HepG2 (cell line): Measurements from ENCODE around the gene NEAT1. TPM values are rescaled to one million over a fixed set of nuclear protein-coding genes. Genes with fewer than 3 reads are reported as not detected.

ENCODE experiments used
- ATAC-seq: fragments of 200-7000 bp; cut with Tn5 transposase; 3 replicates; pipeline ENCODE4 v1.9.1; 2020; ENCODE audit warnings: mild to moderate bottlenecking, moderate library complexity
- BruUV-seq: library from RNA; stranded (reverse); fragments of 400-500 nt; replicated peaks from 2 replicates; lab custom pipeline; 2021; lab: Mats Ljungman, UMichigan
- CTCF ChIA-PET: fragments of 300-600 bp; formaldehyde crosslinking; extraction: SDS; loops from one replicate; lab custom pipeline; 2021; ENCODE audit warnings: low total read pairs, inconsistent platforms, low intra/inter-chr PET ratio; lab: Yijun Ruan, JAX
- POLR2A ChIA-PET: fragments of 350-600 bp; sonication (Branson Sonifier 250); formaldehyde crosslinking; loops from one replicate; lab custom pipeline; 2020; ENCODE audit warnings: antibody characterized with exemption, inconsistent platforms; lab: Yijun Ruan, JAX
- DNase-seq: peaks from one replicate; pipeline ENCODE4 v3.0.0-alpha.2; 2015; ENCODE audit warnings: low spot score
- FAIRE-seq: peaks from 3 replicates; lab custom pipeline; 2011; peaks lifted over from hg19 to GRCh38; lab: Jason Lieb, UNC
- H2AFZ ChIP-seq: one replicate; pipeline ENCODE4 v1.6.1; 2011; ENCODE audit warnings: low read length, inconsistent platforms
- H3K27ac ChIP-seq: fragments of 300-600 bp; 3 replicates; pipeline ENCODE4 v1.8.0; 2011; ENCODE audit warnings: mixed run types, mild to moderate bottlenecking, mixed read lengths, low read length, inconsistent platforms; ENCODE audit not compliant: insufficient read depth; ENCODE audit errors: extremely low read length
- H3K27me3 ChIP-seq, 2 experiments: fragments of 200-600 bp in 1 of 2; 2 replicates in 1 of 2; 3 replicates in 1 of 2; pipeline versions ENCODE4 v1.6.0 to v1.8.0; 2011; ENCODE audit warnings: low read length in 2 of 2, mild to moderate bottlenecking in 2 of 2, moderate library complexity in 2 of 2, inconsistent platforms in 1 of 2; ENCODE audit not compliant: insufficient read depth in 2 of 2, control insufficient read depth in 1 of 2
- H3K36me3 ChIP-seq, 2 experiments: fragments of 200-600 bp in 1 of 2; replicated peaks in 1 of 2; 2 replicates in 1 of 2; 3 replicates in 1 of 2; pipeline versions ENCODE4 v1.5.1 to v1.8.0; 2011; ENCODE audit warnings: low read length in 2 of 2, inconsistent platforms in 1 of 2; ENCODE audit not compliant: insufficient read depth in 2 of 2, control insufficient read depth in 1 of 2
- H3K4me1 ChIP-seq: 2 replicates; pipeline ENCODE4 v1.5.1; 2012; ENCODE audit warnings: low read length, inconsistent platforms; ENCODE audit not compliant: insufficient read depth
- H3K4me2 ChIP-seq: 2 replicates; pipeline ENCODE4 v1.6.0; 2011; ENCODE audit warnings: low read depth, low read length, inconsistent platforms
- H3K4me3 ChIP-seq, 3 experiments: fragments of 200-600 bp in 1 of 3; sonication (generic), shearing (Covaris generic) in 1 of 3; replicated peaks in 1 of 3; 2 replicates each; pipeline ENCODE4 v1.5.1; 2011 to 2016; ENCODE audit warnings: low read length in 3 of 3, inconsistent platforms in 2 of 3, low read depth in 2 of 3, mild to moderate bottlenecking in 2 of 3, control low read depth in 1 of 3, mixed read lengths in 1 of 3; ENCODE audit not compliant: insufficient read depth in 1 of 3
- H3K79me2 ChIP-seq: one replicate; pipeline ENCODE4 v1.6.1; 2011; ENCODE audit warnings: low read length, inconsistent platforms; ENCODE audit not compliant: insufficient read depth
- H3K9ac ChIP-seq: 2 replicates; pipeline ENCODE4 v1.6.0; 2011; ENCODE audit warnings: mild to moderate bottlenecking, low read depth, low read length, inconsistent platforms; ENCODE audit not compliant: insufficient read depth
- H3K9me3 ChIP-seq: 2 replicates; pipeline ENCODE4 v1.5.1; 2012; ENCODE audit warnings: mild to moderate bottlenecking, low read length
- H4K20me1 ChIP-seq: 2 replicates; pipeline ENCODE4 v1.6.0; 2011; ENCODE audit warnings: inconsistent platforms, mild to moderate bottlenecking, low read length, moderate library complexity; ENCODE audit not compliant: insufficient read depth
- ARHGAP35 ChIP-seq: sonication (generic); formaldehyde crosslinking; IDR thresholded peaks from 2 replicates; pipeline ENCODE4 v1.9.0; 2022; ENCODE audit warnings: mild to moderate bottlenecking, inconsistent platforms, moderate library complexity, missing genetic modification reagents, borderline replicate concordance
- CBX1 ChIP-seq: IDR thresholded peaks from one replicate; pipeline ENCODE4 v1.6.1; 2016; ENCODE audit warnings: antibody characterized with exemption, low read depth
- CTCF ChIP-seq: sonication (generic); formaldehyde crosslinking; IDR thresholded peaks from 2 replicates; pipeline ENCODE4 v1.5.0; 2020; ENCODE audit warnings: mild to moderate bottlenecking, missing genetic modification reagents, moderate library complexity
- ELF3 ChIP-seq: IDR thresholded peaks from 2 replicates; pipeline ENCODE4 v1.6.1; 2016; ENCODE audit warnings: missing genetic modification reagents, missing compliant biosample characterization
- HOMEZ ChIP-seq: IDR thresholded peaks from 2 replicates; pipeline ENCODE4 v1.6.1; 2016; ENCODE audit warnings: low read depth
- IKZF5 ChIP-seq: IDR thresholded peaks from 2 replicates; pipeline ENCODE4 v1.6.1; 2018; ENCODE audit warnings: missing genetic modification reagents, mild to moderate bottlenecking, missing compliant biosample characterization
- MIER3 ChIP-seq: IDR thresholded peaks from 2 replicates; pipeline ENCODE4 v1.6.1; 2016; ENCODE audit warnings: missing compliant biosample characterization, borderline replicate concordance
- PATZ1 ChIP-seq: sonication (generic); formaldehyde crosslinking; IDR thresholded peaks from 2 replicates; pipeline ENCODE4 v1.4.0; 2020; ENCODE audit warnings: missing genetic modification reagents
- SMAD9 ChIP-seq: sonication (generic); formaldehyde crosslinking; IDR thresholded peaks from 2 replicates; pipeline ENCODE4 v1.5.1; 2020; ENCODE audit warnings: mild to moderate bottlenecking, missing genetic modification reagents
- THAP11 ChIP-seq: IDR thresholded peaks from 2 replicates; pipeline ENCODE4 v1.6.1; 2016; ENCODE audit warnings: missing biosample characterization, missing genetic modification reagents
- ZNF230 ChIP-seq: sonication (generic); formaldehyde crosslinking; IDR thresholded peaks from 2 replicates; pipeline ENCODE4 v1.4.0; 2020; ENCODE audit warnings: mild to moderate bottlenecking, missing genetic modification reagents
- ZNF253 ChIP-seq: sonication (generic); formaldehyde crosslinking; IDR thresholded peaks from 2 replicates; pipeline ENCODE4 v1.8.0; 2022; ENCODE audit warnings: mild to moderate bottlenecking, missing genetic modification reagents, borderline replicate concordance
- ZNF281 ChIP-seq: sonication (generic); formaldehyde crosslinking; IDR thresholded peaks from 2 replicates; pipeline ENCODE4 v1.4.0; 2020; ENCODE audit warnings: missing genetic modification reagents, borderline replicate concordance
- ZNF30 ChIP-seq: sonication (generic); formaldehyde crosslinking; IDR thresholded peaks from 2 replicates; pipeline ENCODE4 v1.5.0; 2020; ENCODE audit warnings: mild to moderate bottlenecking, missing genetic modification reagents
- ZNF446 ChIP-seq: sonication (generic); formaldehyde crosslinking; IDR thresholded peaks from 2 replicates; pipeline ENCODE4 v1.5.0; 2020; ENCODE audit warnings: mild to moderate bottlenecking, missing genetic modification reagents
- ZNF773 ChIP-seq: sonication (generic); formaldehyde crosslinking; IDR thresholded peaks from 2 replicates; pipeline ENCODE4 v1.4.0; 2020; ENCODE audit warnings: missing genetic modification reagents, borderline replicate concordance
- WGBS: methylation state at CpG from one replicate; pipeline ENCODE4 v1.1.6; 2017; ENCODE audit warnings: low lambda C conversion rate; 5-methylcytosine and 5-hydroxymethylcytosine counted together
- in situ Hi-C: cut with HindIII; loops from 2 replicates; pipeline ENCODE4 v1.10.0; 2017; ENCODE audit warnings: low pct_unique_long_range_greater_than_20kb; ENCODE audit not compliant: extremely low pct_ligation_motif_present
- intact Hi-C: fragments of 100-400 bp; cut with micrococcal nuclease; formaldehyde crosslinking; loops from one replicate; pipeline ENCODE4 v1.10.0; 2022; ENCODE audit not compliant: unreplicated experiment
- polyA plus RNA-seq, 8 experiments: library from polyadenylated mRNA; depleted of rRNA in 3 of 8; stranded (reverse) in 7 of 8; unstranded in 1 of 8; fragments of >200 nt; fragmentation: Illumina TruSeq in 4 of 8; extraction: Trizol in 4 of 8; gene quantifications; 2 replicates each; pipeline versions ENCODE4 v1.2.1 to v1.2.3, GENCODE V29; 2011 to 2016; ENCODE audit warnings: low read depth in 4 of 8, missing spikeins in 1 of 8, mixed read lengths in 1 of 8; ENCODE audit not compliant: insufficient read depth in 1 of 8
- total RNA-seq, 5 experiments: library from RNA; depleted of rRNA; stranded (reverse); fragments of >200 nt; fragmentation: Illumina TruSeq; extraction: Trizol; gene quantifications; 2 replicates each; pipeline ENCODE4 v1.2.3, GENCODE V29; 2016; ENCODE audit warnings: low read depth in 1 of 5

NEAT1 gene
- total and polyA plus RNA-seq, 2 of the 13 experiments (the other 11 are each of a cell fraction or from before 2014, with no cell fraction given): 20.5 to 41.2 TPM

- intact Hi-C loops (no loop called here), in situ Hi-C loops (no loop called here)
- Histone ChIP-seq H3K9me3 (no peaks in the 10 kb centered on the region), H3K27me3 (no peaks in the 10 kb centered on the region), H3K36me3 (peaks cover 8 to 18% of the 10 kb centered on the region in 2 experiments; a peak in 4 of 5 replicates), H3K4me3 (no peak overlapping the region), H3K9ac (no peak overlapping the region), H3K27ac (no peak overlapping the region), H3K79me2 (no peaks in the 10 kb centered on the region), H3K4me1 (peaks cover 19% of the 10 kb centered on the region), H2AFZ (no peak overlapping the region), H3K4me2 (no peak overlapping the region), H4K20me1 (no peaks in the 10 kb centered on the region)
- ChIA-PET POLR2A (interaction anchor here (1.3 to 7.6 kb wide), 3 partner anchors 14 to 20 kb away, joined by 3 to 98 read pairs (median 5); partner anchors contain the start of gene NEAT1), CTCF (no interaction called here)
- WGBS: 100% methylated on average over 10 of the region's 12 CpGs
- DNase-seq (no peak), ATAC-seq (no peak), FAIRE-seq (no peak)
- no TSS peak for BruUV-seq
- no peak for TF ChIP-seq ZNF773 (CRISPR knock-in tag)
- no peak for TF ChIP-seq ARHGAP35 (CRISPR knock-in tag)
- no peak for TF ChIP-seq IKZF5
- no peak for TF ChIP-seq ZNF446 (CRISPR knock-in tag)
- no peak for TF ChIP-seq SMAD9 (CRISPR knock-in tag)
- TF ChIP-seq CTCF: no peak
- TF ChIP-seq ZNF30: no peak
- TF ChIP-seq ELF3 (CRISPR knock-in tag): no peak
- TF ChIP-seq ZNF281: no peak
- no peak for TF ChIP-seq MIER3 (CRISPR knock-in tag)
- no peak for TF ChIP-seq ZNF253 (CRISPR knock-in tag)
- no peak for TF ChIP-seq CBX1
- TF ChIP-seq THAP11 (CRISPR knock-in tag): no peak
- TF ChIP-seq HOMEZ (CRISPR knock-in tag): no peak
- no peak for TF ChIP-seq ZNF230
- TF ChIP-seq PATZ1 (CRISPR knock-in tag): no peak
These were observed 18.9 kb upstream of the NEAT1 start for GRCh38 chr11:65403607-65404121.
